Measurements from ENCODE around the gene LTBP4. TPM values are rescaled to one million over a fixed set of nuclear protein-coding genes. Genes with fewer than 3 reads are reported as not detected.
A peak's percentile ranks its signal among the peaks of the same experiment; 100 is the strongest.
"Not testable (repeated sequence)": the region's sequence is repeated elsewhere in the genome, so short reads cannot be mapped to it uniquely, and the experiment has no call there.

Gene LTBP4
- total RNA-seq, 1 donor from 2014 or later, result 18.9 TPM

GRCh38 chr19:40629346-40629745 is 28.2 kb downstream of the LTBP4 start:
- no peak for DNase-seq

DNA sequence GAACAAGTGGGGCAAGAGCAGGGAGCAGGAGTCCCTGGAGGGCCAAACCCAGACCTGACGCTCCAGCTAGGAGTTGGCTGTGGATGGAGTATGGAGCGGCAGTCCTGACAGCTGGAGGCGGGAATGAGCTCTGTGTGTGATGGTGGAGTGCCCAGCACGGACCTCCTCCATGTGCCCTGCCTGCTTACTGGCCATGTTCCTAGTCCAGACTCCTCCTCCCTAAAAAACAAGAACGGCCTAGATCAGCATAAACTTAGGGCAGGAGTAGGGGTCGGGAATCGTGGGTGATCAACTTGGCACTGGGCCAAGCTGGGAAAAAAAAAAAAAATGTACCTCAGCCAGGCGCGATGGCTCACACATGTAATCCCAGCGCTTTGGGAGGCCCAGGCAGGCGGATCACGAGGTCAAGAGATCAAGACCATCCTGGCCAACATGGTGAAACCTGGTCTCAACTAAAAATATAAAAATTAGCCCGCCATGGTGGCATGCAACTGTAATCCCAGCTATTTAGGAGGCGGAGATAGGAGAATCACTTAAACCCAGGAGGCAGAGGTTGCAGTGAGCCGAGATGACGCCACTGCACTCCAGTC is 29.5 kb downstream of the LTBP4 start:
- DNase-seq, result no peak

DNA sequence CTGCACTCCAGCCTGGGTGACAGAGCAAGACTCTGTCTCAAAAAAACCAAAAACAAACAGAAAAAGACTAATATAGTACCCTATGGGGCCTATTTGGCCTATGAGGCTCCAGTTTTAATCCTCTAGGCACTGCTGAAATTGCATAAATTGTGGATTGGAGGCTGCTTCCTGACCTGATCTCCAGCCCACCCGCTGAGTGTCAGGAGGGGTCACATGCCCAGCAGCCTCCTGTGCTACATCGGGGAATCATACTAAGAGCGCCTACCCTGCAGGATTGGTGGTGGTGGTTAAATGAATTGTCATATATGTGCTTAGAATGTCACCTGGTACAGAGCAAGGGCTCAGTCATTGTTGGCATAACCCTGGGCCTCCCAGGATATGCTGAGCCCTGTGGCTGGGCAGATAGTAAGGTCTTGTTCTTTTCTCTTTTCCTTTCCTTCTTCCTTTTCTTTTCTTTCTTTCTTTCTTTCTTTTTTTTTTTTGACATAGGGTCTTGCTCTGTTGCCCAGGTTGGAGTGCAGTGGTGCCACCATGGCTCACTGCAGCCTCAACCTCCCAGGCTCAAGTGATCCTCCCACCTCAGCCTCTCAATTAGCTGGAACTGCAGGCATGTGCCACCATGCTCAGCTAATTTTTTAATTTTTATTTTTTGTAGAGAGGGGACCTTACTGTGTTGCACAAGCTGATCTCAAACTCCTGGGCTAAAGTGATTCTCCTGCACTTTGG is 31.3 kb downstream of the LTBP4 start:
- no peak for DNase-seq

DNA sequence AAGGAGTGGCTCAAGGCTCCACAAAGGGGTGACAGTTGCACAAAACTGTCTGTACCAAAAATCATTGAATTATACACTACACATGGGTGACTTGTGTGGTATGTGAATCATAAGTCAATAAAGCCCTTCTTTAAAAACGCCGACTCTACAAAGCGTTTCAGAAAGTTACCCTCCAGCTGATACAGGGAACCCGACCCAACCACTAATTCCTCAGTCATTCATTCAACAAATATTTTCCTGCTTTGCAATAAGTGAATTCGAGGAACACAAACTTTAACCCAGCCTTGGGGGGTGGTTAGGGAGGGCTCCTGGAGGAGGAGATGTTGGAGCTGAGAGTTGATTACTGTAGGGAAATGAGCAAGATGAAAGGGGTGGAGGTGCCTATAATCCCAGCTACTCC is 32.0 kb downstream of the LTBP4 start:
- no peak for DNase-seq

DNA sequence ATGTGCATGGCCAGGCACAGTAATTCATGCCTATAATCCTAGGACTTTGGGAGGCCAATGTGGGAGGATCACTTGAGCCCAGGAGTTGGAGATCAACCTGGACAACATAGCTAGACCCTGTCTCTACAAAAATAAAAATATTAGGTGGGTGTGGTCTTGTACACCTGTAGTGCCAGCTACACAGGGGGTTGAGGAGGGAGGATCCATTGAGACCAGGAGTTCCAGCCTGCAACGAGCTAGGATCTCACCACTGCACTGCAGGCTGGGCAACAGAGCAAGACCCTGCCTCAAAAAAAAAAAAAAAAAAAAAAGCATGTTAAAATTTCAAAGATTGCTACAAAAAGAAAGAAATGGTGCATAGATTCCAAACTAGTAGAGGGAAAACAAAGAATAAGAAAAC is 37.2 kb downstream of the LTBP4 start:
- no peak for DNase-seq

GRCh38 chr19:40639638-40639982 is 38.4 kb downstream of the LTBP4 start:
- DNase-seq, result no peak

DNA sequence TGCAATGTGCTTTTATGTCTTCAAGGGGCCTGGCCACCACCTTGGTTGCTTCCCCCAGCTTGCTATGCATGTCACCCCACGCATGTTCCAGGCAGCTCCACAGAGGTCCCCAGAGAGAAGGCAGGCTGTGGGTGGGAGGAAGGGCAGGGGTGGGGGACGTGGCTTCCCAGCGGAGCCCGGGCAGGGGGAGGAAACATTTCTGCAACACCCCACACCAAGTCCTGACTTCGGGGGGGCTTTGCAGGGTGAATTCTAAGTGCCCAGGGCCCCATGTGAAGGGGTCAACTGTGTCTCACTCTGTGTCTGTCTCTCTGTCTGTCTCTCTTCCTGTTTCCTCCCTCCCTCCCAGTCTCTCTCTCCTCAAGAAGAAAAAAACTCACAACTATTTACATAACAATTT is 39.6 kb downstream of the LTBP4 start:
- DNase-seq, result no peak

DNA sequence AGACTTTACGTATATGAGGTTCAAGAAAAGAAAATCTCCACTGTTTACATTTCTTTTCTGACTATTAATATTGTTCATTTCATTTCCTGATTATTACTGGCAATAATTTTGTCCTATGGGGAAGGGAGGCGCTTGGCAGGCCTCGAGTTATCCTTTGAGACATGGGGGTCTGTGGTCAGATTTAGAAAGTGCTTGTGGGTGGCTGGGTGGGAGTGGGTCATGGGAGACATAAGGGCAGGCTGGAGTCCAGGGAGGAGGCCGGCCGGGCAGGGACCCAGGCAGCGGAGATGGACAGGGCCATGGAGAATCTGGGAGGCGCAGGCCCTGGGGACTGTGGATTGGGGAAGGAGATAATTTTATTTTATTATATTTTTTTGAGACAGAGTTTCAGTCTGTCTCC is 40.1 kb downstream of the LTBP4 start:
- DNase-seq, result no peak

GRCh38 chr19:40642051-40642706 is 41.0 kb downstream of the LTBP4 start:
- no peak for DNase-seq

GRCh38 chr19:40642757-40643305 is 41.7 kb downstream of the LTBP4 start:
- DNase-seq, result no peak

DNA sequence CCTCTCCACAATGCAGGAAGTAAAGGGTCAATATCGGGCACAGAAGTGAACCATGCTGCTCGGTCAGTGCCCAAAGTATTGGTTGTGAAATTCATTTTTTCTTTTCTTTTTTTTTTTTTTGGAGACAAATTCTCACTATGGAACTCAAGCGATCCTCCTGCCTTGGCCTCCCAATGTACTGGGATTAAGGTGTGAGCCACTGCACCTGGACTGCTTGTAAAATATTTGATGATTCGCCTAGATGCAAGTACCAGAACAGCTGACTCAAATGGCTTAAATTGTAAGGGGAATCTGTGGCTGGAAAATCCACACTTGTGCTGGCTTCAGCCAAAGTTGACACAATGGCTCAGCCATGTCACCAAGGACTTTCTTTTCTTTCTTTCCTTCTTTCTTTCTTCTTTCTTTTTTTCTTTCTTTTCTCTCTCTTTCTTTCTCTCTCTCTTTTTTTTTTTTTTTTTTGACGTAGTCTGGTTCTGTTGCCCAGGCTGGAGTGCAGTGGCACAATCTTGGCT is 45.6 kb downstream of the LTBP4 start:
- no peak for DNase-seq

- DNase-seq, result not testable (repeated sequence)
These were observed 48.9 kb downstream of the LTBP4 start for GRCh38 chr19:40649903-40650675.

- DNase-seq, result no peak
These were observed 49.7 kb downstream of the LTBP4 start for GRCh38 chr19:40650749-40651305.

DNA sequence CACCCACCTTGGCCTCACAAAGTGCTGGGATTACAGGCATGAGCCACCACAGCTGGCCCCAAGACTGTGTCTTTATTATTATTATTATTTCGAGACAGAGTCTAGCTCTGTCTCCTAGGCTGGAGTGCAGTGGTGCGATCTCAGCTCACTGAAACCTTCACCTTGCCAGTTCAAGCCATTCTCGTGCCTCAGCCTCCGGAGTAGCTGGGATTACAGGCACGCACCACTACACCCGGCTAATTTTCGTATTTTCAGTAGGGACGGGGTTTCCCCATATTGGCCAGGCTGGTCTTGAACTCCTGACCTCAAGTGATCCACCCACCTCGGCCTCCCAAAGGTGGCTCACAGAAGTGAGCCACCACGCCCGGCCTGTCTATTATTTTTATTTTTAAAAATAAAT is 51.1 kb downstream of the LTBP4 start:
- DNase-seq, result not testable (repeated sequence)

DNA sequence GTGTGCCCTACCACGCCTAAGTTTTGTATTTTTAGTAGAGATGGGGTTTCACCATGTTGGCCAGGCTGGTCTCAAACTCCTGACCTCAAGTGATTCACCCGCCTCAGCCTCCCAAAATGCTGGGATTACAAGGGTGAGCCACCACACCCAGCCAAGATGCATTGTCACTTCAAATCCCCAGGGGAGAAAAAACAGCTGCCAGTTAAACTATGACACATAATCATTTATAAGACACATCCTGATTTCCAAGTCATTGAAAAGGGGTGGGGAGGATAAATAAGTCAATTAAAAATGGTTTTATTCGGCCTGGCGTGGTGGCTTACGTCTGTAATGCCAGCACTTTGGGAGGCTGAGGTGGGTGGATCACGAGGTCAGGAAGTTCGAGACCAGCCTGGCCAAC is 54.5 kb downstream of the LTBP4 start:
- not testable (repeated sequence) for DNase-seq

DNA sequence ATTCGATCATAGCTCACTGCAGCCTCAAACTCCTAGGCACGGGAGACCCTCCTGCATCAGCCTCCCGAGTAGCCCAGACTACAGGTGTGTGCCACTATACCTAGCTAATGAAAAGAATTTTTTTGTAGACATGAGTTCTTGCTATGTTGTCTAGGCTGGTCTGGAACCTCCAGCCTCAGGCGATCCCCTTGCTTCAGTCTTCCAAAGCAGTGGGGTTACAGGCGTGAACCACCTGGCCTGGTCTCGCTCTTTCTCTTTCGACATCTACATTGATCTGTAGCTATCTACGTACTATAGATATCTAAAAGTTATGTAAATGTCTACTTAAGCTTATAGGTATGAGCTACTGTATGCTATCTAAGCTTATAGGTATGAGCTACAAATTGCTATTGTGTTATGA is 56.9 kb downstream of the LTBP4 start:
- no peak for DNase-seq

DNA sequence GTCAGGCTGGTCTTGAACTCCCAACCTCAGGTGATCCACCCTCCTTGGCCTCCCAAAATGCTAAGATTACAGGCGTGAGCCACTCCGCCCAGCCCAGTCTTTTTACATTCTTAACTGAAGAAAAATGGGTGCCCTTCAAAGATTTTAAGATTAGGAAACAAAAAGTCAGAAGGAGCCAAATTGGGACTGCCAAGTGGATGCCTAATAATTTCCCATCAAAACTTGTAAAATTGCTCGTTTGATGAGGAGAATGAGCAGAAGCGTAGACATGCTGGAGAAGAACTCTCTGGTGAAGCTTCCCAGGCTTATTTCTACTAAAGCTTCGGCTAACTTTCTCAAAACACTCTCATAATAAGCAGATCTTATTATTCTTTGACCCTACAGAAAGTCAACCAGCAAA is 57.9 kb downstream of the LTBP4 start:
- DNase-seq, result no peak

DNA sequence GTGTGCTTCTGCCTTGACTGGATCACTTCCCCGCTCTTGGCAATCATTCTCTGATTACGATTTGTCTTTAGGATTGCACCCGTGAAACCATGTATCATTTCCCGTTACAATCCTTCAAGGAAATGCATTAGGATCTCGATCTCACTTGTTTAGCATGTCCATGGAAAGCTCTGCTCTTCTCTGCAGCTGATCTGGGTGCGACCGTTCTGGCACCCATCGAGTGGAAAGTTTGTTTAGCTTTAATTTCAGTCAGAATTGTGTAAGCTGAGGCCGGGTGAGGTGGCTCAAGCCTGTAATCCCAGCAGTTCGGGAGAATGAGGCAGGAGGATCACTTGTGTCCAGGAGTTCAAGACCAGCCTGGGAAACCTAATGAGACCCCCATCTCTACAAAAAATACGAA is 58.4 kb downstream of the LTBP4 start:
- no peak for DNase-seq

DNA sequence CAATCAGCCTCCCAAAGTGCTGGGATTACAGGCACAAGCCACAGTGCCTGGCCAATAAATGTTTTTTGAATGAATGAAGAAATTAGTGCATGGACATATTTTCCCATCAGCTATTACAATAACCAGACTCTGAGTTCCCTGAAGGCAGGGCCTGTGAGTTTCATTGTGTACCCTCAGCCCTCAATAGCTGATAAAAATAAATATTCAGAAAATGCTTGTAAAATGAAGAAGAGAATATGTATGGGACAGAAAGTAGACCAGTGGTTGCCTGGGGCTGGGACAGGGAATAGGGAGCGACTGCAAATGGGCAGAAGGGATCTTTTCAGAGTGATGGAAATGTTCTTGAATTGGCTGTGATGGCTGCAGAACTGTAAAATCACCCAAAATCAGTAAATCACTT is 60.4 kb downstream of the LTBP4 start:
- no peak for DNase-seq

DNA sequence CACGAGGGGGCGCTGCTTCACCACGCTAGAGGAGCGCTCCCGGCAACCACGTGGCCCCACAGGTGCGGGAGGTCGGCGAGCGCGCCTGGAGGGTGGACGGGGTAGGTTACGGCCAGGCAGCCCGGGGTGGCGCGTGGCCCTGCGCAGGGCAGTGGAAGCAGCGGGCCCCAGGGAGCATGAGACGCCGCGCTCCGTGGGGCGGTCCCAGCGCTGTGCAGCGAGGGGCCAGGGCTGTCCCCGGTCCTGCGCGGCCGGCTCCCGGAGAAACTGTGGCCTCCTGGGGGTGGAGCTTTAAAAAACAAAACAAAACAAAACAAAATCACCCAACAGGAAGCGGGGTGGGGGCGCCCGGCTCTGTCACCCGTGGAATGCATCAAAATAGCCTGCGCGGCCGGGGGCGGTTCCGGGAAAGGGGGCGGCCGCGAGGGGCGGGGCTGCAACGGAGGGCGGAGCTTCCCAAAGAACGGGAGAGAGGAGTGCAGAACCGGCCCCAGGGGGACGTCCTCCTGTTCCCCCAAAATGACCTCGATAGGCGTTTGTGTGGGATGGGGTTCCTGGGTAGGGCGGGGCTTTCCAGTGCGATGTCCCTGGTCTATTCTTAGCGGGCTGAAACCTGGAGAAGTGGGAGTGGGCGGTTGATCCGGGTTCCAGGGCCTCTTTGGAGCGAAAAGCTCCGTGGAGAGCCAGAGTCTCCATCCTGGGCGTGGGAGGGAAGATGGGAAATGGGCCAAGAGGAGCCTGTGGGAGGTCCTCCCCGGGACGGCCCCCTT is 61.9 kb downstream of the LTBP4 start:
- DNase-seq, result peak; percentile 82

Data from occipital lobe (tissue), 2 donors.